CD14-positive monocyte (primary cell): ENCODE data around the gene CATSPERZ. TPM values are rescaled to one million over a fixed set of nuclear protein-coding genes. Genes with fewer than 3 reads are reported as not detected.

Experiments
- DNase-seq, 3 donors: peaks; one replicate each; pipeline ENCODE4 v3.0.0-alpha.2; 2011 to 2022
- H2AFZ ChIP-seq: 2 replicates; pipeline ENCODE4 v1.6.0; 2012; ENCODE audit warnings: mild to moderate bottlenecking, low read depth, low read length, inconsistent platforms; ENCODE audit not compliant: insufficient read depth, poor library complexity, severe bottlenecking
- H3K27ac ChIP-seq, 2 donors: 1 replicate in 1 of 2; 2 replicates in 1 of 2; pipeline ENCODE4 v1.5.1; 2012 to 2013; ENCODE audit warnings: low read length in 2 of 2, control low read depth in 1 of 2, inconsistent platforms in 1 of 2, low read depth in 1 of 2, mild to moderate bottlenecking in 1 of 2
- H3K27me3 ChIP-seq, 2 donors: one replicate each; pipeline versions ENCODE4 v1.6.0 to v1.6.1; 2011 to 2013; ENCODE audit warnings: low read length in 2 of 2; ENCODE audit not compliant: control insufficient read depth in 2 of 2, insufficient read depth in 2 of 2
- H3K36me3 ChIP-seq, 2 donors: replicated peaks in 1 of 2; 1 replicate in 1 of 2; 2 replicates in 1 of 2; pipeline versions ENCODE4 v1.5.1 to v1.6.1; 2012 to 2013; ENCODE audit warnings: low read length in 2 of 2, control low read depth in 1 of 2, inconsistent platforms in 1 of 2, mild to moderate bottlenecking in 1 of 2; ENCODE audit not compliant: insufficient read depth in 2 of 2, control insufficient read depth in 1 of 2
- H3K4me1 ChIP-seq, 2 donors: 1 replicate in 1 of 2; 2 replicates in 1 of 2; pipeline versions ENCODE4 v1.5.1 to v1.6.1; 2012 to 2013; ENCODE audit warnings: low read length in 2 of 2, control low read depth in 1 of 2, inconsistent platforms in 1 of 2, mild to moderate bottlenecking in 1 of 2, moderate library complexity in 1 of 2; ENCODE audit not compliant: insufficient read depth in 2 of 2, control insufficient read depth in 1 of 2
- H3K4me2 ChIP-seq: replicated peaks from 2 replicates; pipeline ENCODE3; 2012; ENCODE audit warnings: low read length, moderate library complexity, mild to moderate bottlenecking; ENCODE audit not compliant: poor library complexity, severe bottlenecking; ENCODE audit errors: extremely low read depth
- H3K4me3 ChIP-seq, 3 experiments: fragments of 200-600 bp in 1 of 3; sonication (generic) in 1 of 3; replicated peaks in 1 of 3; 1 replicate in 2 of 3; 2 replicates in 1 of 3; pipeline ENCODE4 v1.5.1; 2011 to 2013; ENCODE audit warnings: low read length in 3 of 3, mild to moderate bottlenecking in 3 of 3, control low read depth in 2 of 3, low read depth in 2 of 3, inconsistent platforms in 1 of 3, moderate library complexity in 1 of 3
- H3K79me2 ChIP-seq: 2 replicates; pipeline ENCODE4 v1.6.0; 2012; ENCODE audit warnings: mild to moderate bottlenecking, control low read depth, inconsistent platforms, low read length, moderate library complexity; ENCODE audit not compliant: insufficient read depth
- H3K9ac ChIP-seq: 2 replicates; pipeline ENCODE4 v1.6.0; 2017; ENCODE audit warnings: low read length, mild to moderate bottlenecking; ENCODE audit not compliant: insufficient read depth, poor library complexity, severe bottlenecking
- H3K9me3 ChIP-seq, 2 donors: replicated peaks in 1 of 2; 1 replicate in 1 of 2; 2 replicates in 1 of 2; pipeline versions ENCODE4 v1.5.1 to v1.6.1; 2012 to 2013; ENCODE audit warnings: low read length in 2 of 2, control low read depth in 1 of 2; ENCODE audit not compliant: control insufficient read depth in 1 of 2, insufficient read depth in 1 of 2
- H4K20me1 ChIP-seq: 2 replicates; pipeline ENCODE4 v1.6.0; 2012; ENCODE audit warnings: mild to moderate bottlenecking, low read length, control low read depth, moderate library complexity; ENCODE audit not compliant: insufficient read depth
- H3K27ac Mint-ChIP-seq, 7 donors: one replicate each; pipeline ENCODE4 v1.8.0; 2020; ENCODE audit warnings: mild to moderate bottlenecking in 7 of 7, mixed read lengths in 7 of 7, moderate library complexity in 6 of 7, inconsistent platforms in 2 of 7
- H3K27me3 Mint-ChIP-seq, 3 donors: one replicate each; pipeline ENCODE4 v1.8.0; 2021 to 2022; ENCODE audit warnings: low read depth in 3 of 3, mild to moderate bottlenecking in 3 of 3, mixed read lengths in 3 of 3, moderate library complexity in 3 of 3, inconsistent platforms in 1 of 3
- H3K36me3 Mint-ChIP-seq, 2 donors: one replicate each; pipeline ENCODE4 v1.8.0; 2020; ENCODE audit warnings: mixed read lengths in 2 of 2, inconsistent platforms in 1 of 2, mild to moderate bottlenecking in 1 of 2
- H3K4me1 Mint-ChIP-seq: one replicate; pipeline ENCODE4 v1.8.0; 2020; ENCODE audit warnings: mild to moderate bottlenecking, mixed read lengths
- H3K4me3 Mint-ChIP-seq, 2 donors: one replicate each; pipeline ENCODE4 v1.8.0; 2020; ENCODE audit warnings: mild to moderate bottlenecking in 2 of 2, mixed read lengths in 2 of 2, moderate library complexity in 1 of 2
- H3K9me3 Mint-ChIP-seq, 7 donors: one replicate each; pipeline ENCODE4 v1.8.0; 2020 to 2022; ENCODE audit warnings: mixed read lengths in 7 of 7, mild to moderate bottlenecking in 6 of 7, moderate library complexity in 6 of 7, inconsistent platforms in 2 of 7
- WGBS: methylation state at CpG from one replicate; pipeline ENCODE4 v1.1.5; 2013; ENCODE audit warnings: missing lambda C conversion rate; ENCODE audit not compliant: insufficient coverage; 5-methylcytosine and 5-hydroxymethylcytosine counted together
- intact Hi-C, 2 donors: fragments of 100-400 bp; cut with micrococcal nuclease; formaldehyde crosslinking; loops; one replicate each; pipeline versions ENCODE4 v1.15.0 to v1.15.1; 2023
- polyA plus RNA-seq, 3 donors: library from polyadenylated mRNA; depleted of rRNA in 1 of 3; unstranded in 2 of 3; stranded (reverse) in 1 of 3; fragments of 300-500 nt in 2 of 3; fragments of >200 nt in 1 of 3; fragmentation: Illumina TruSeq in 2 of 3; gene quantifications; 1 replicate in 2 of 3; 2 replicates in 1 of 3; pipeline ENCODE4 v1.2.3, GENCODE V29; 2012 to 2021
- TF ChIP-seq, protein P1 (sequence below): fragments of 200-600 bp; IDR thresholded peaks from one replicate; pipeline ENCODE4 v1.8.0; 2022; ENCODE audit warnings: antibody characterized with exemption, mild to moderate bottlenecking

The CATSPERZ gene
- polyA plus RNA-seq, 3 donors: not detected

DNA sequence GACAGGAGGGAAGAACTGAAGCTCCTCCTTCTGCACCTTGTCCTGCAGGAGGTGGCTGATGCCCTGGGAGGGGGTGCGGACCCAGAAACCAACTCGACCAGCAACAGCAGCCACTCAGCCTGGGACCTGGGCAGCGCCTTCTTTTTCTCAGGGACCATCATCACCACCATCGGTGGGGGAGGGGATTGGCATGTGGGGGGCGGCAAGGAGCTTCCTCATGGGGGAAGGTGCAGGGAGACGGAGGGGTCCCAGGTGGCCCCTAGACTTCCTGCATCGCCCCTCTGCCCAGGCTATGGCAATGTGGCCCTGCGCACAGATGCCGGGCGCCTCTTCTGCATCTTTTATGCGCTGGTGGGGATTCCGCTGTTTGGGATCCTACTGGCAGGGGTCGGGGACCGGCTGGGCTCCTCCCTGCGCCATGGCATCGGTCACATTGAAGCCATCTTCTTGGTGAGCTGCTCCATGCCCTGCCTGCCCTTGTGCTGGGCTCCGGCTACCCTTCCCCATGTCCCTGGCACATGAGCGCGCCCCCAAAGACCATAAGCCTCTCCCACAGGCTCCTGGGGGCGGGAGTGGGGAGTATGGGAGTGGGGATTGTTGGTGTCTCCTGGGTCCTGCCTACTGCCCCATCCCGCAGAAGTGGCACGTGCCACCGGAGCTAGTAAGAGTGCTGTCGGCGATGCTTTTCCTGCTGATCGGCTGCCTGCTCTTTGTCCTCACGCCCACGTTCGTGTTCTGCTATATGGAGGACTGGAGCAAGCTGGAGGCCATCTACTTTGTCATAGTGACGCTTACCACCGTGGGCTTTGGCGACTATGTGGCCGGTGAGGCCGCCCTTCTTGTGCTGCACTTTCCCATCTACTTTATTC lies 3.1 kb upstream of the CATSPERZ start:
- no peak for DNase-seq
- Mint-ChIP-seq H3K27ac (no peak overlapping the region), H3K9me3 (peaks cover 0 to 43% (median 9%) of the 10 kb centered on the region in 7 donors), H3K36me3 (peaks cover 5 to 20% of the 10 kb centered on the region in 2 donors), H3K27me3 (peaks cover 85 to 98% (median 96%) of the 10 kb centered on the region in 3 donors), H3K4me3 (peak overlapping the region in 1 of 2 donors; percentile 91), H3K4me1 (peaks cover 30% of the 10 kb centered on the region)
- Histone ChIP-seq H3K4me2 (no peak overlapping the region), H3K27ac (no peak overlapping the region), H3K79me2 (no peaks in the 10 kb centered on the region), H3K27me3 (peaks cover 69 to 87% of the 10 kb centered on the region in 2 donors), H4K20me1 (no peaks in the 10 kb centered on the region), H3K4me1 (peaks cover 27 to 36% of the 10 kb centered on the region in 2 donors), H3K9me3 (peaks cover 3 to 48% of the 10 kb centered on the region in 2 donors), H3K9ac (no peak overlapping the region), H3K36me3 (no peaks in the 10 kb centered on the region), H2AFZ (no peak overlapping the region), H3K4me3 (no peak overlapping the region)
- intact Hi-C loops: no loop called here
- TF ChIP-seq, protein P1, sequence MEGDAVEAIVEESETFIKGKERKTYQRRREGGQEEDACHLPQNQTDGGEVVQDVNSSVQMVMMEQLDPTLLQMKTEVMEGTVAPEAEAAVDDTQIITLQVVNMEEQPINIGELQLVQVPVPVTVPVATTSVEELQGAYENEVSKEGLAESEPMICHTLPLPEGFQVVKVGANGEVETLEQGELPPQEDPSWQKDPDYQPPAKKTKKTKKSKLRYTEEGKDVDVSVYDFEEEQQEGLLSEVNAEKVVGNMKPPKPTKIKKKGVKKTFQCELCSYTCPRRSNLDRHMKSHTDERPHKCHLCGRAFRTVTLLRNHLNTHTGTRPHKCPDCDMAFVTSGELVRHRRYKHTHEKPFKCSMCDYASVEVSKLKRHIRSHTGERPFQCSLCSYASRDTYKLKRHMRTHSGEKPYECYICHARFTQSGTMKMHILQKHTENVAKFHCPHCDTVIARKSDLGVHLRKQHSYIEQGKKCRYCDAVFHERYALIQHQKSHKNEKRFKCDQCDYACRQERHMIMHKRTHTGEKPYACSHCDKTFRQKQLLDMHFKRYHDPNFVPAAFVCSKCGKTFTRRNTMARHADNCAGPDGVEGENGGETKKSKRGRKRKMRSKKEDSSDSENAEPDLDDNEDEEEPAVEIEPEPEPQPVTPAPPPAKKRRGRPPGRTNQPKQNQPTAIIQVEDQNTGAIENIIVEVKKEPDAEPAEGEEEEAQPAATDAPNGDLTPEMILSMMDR: no peak
- 7% methylated on average over 24 of the region's 34 CpGs for WGBS

DNA sequence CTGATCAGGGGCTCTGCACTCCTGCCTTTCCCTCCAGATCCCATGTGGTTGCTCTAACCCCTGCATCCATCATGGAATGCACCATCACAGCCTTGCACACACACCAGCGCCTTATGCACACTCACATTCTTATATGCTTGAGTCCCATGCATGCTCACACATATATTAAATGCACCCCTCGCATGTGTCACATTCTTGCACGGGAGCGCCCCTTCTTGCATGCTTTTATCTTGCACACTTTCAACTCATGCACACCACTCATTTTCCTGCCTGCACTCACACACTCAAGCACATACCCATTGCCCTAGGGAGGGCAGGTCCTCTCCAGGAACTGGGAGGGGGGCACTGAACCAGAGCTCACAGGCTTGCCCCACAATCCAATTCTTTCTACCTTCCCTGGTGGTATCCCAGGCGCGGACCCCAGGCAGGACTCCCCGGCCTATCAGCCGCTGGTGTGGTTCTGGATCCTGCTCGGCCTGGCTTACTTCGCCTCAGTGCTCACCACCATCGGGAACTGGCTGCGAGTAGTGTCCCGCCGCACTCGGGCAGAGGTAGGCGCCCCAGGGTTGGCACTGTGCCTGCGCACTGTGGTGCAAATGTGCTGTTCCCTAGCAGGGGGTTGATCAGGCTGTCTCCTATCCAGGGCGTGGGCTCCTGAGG lies 2.3 kb upstream of the CATSPERZ start:
- no peak overlapping the region for H3K4me3 ChIP-seq
- DNase-seq: no peak

More for the DNA sequence above, 2.3 kb upstream of the CATSPERZ start:
- Histone ChIP-seq H3K4me1 (peaks cover 22 to 30% of the 10 kb centered on the region in 2 donors), H3K36me3 (no peaks in the 10 kb centered on the region), H2AFZ (no peak overlapping the region), H3K27me3 (peaks cover 66 to 80% of the 10 kb centered on the region in 2 donors), H3K9ac (no peak overlapping the region), H3K79me2 (no peaks in the 10 kb centered on the region), H3K9me3 (peaks cover 3 to 43% of the 10 kb centered on the region in 2 donors), H4K20me1 (no peaks in the 10 kb centered on the region), H3K4me2 (no peak overlapping the region), H3K27ac (no peak overlapping the region)
- H3K36me3 Mint-ChIP-seq: peaks cover 5 to 20% of the 10 kb centered on the region in 2 donors
- H3K27ac Mint-ChIP-seq: peak overlapping the region in 1 of 7 donors; percentile 7
- peaks cover 0 to 37% (median 9%) of the 10 kb centered on the region in 7 donors for H3K9me3 Mint-ChIP-seq
- peaks cover 30% of the 10 kb centered on the region for H3K4me1 Mint-ChIP-seq
- 24% methylated on average over 17 of the region's 18 CpGs for WGBS
- peaks cover 84 to 94% (median 91%) of the 10 kb centered on the region in 3 donors for H3K27me3 Mint-ChIP-seq
- intact Hi-C loops: no loop called here
- peak overlapping the region in 1 of 2 donors; percentile 91 for H3K4me3 Mint-ChIP-seq
- TF ChIP-seq, protein P1: no peak
